Activated naive CD8-positive, alpha-beta T cell treated with anti-CD3 and anti-CD28 coated beads, Interleukin-2, amount 10 ng/mL, durations not matched to agents 7 days and 5 days (primary cell): ENCODE results near the gene COPZ2. TPM values are rescaled to one million over a fixed set of nuclear protein-coding genes. Genes with fewer than 3 reads are reported as not detected.
"Not testable (repeated sequence)": the region's sequence is repeated elsewhere in the genome, so short reads cannot be mapped to it uniquely, and the experiment has no call there.

Experiments
- ATAC-seq: fragments of 150-1000 bp; cut with Tn5 transposase; one replicate; pipeline ENCODE4 v1.10.0; 2021; ENCODE audit warnings: low read depth, moderate library complexity
- POLR2A ChIA-PET: fragments of 350-600 bp; sonication (Branson Sonifier 250); formaldehyde crosslinking; loops from one replicate; lab custom pipeline; 2021; ENCODE audit warnings: antibody characterized with exemption; lab: Charles Lee
- DNase-seq: peaks from one replicate; pipeline ENCODE4 v3.0.0; 2021
- H3K27ac Mint-ChIP-seq: one replicate; pipeline ENCODE4 v1.8.0; 2022; ENCODE audit warnings: mild to moderate bottlenecking, mixed read lengths
- H3K27me3 Mint-ChIP-seq: one replicate; pipeline ENCODE4 v1.8.0; 2022; ENCODE audit warnings: mild to moderate bottlenecking, moderate library complexity, mixed read lengths
- H3K36me3 Mint-ChIP-seq: one replicate; pipeline ENCODE4 v1.8.0; 2021; ENCODE audit warnings: mild to moderate bottlenecking, mixed read lengths
- H3K4me1 Mint-ChIP-seq: one replicate; pipeline ENCODE4 v1.8.0; 2021; ENCODE audit warnings: mixed read lengths
- H3K4me3 Mint-ChIP-seq: one replicate; pipeline ENCODE4 v1.8.0; 2022; ENCODE audit warnings: mild to moderate bottlenecking, moderate library complexity, mixed read lengths
- H3K9me3 Mint-ChIP-seq: one replicate; pipeline ENCODE4 v1.8.0; 2021; ENCODE audit warnings: mixed read lengths
- total RNA-seq, 2 experiments: library from RNA; stranded (reverse); gene quantifications; one replicate each; pipeline ENCODE4 v1.2.3, GENCODE V29; 2021

Gene COPZ2
- total RNA-seq, 2 experiments from 2014 or later = 6.1 to 8.8 TPM

GRCh38 chr17:48024149-48025039, 13.2 kb downstream of the COPZ2 start:
- H3K27ac Mint-ChIP-seq = peak overlapping the region; percentile 81
- H3K9me3 Mint-ChIP-seq = no peaks in the 10 kb centered on the region
- H3K36me3 Mint-ChIP-seq = no peaks in the 10 kb centered on the region
- peaks cover 26% of the 10 kb centered on the region for H3K27me3 Mint-ChIP-seq
- ATAC-seq (peak; percentile 20), DNase-seq (peak; percentile 57)
- POLR2A ChIA-PET = interaction anchor here (3.1 kb wide), 1 partner anchor 24 kb away, joined by 15 read pairs; the partner anchor contains the start of gene NFE2L1
- H3K4me1 Mint-ChIP-seq = peaks cover 24% of the 10 kb centered on the region
- H3K4me3 Mint-ChIP-seq = peak overlapping the region; percentile 85

GRCh38 chr17:48023400-48024148, 14.0 kb downstream of the COPZ2 start:
- no peaks in the 10 kb centered on the region for H3K36me3 Mint-ChIP-seq

GRCh38 chr17:48022901-48023300, 14.7 kb downstream of the COPZ2 start:
- H3K36me3 Mint-ChIP-seq = no peaks in the 10 kb centered on the region
- ATAC-seq (no peak), DNase-seq (no peak)
- H3K27ac Mint-ChIP-seq = no peak overlapping the region
- H3K9me3 Mint-ChIP-seq = no peaks in the 10 kb centered on the region
- H3K4me3 Mint-ChIP-seq = peak overlapping the region; percentile 44
- POLR2A ChIA-PET = no interaction called here
- H3K4me1 Mint-ChIP-seq = peaks cover 33% of the 10 kb centered on the region
- peaks cover 26% of the 10 kb centered on the region for H3K27me3 Mint-ChIP-seq

More at GRCh38 chr17:48023400-48024148, 14.0 kb downstream of the COPZ2 start:
- peaks cover 26% of the 10 kb centered on the region for H3K27me3 Mint-ChIP-seq
- ATAC-seq = no peak
- peaks cover 26% of the 10 kb centered on the region for H3K4me1 Mint-ChIP-seq
- POLR2A ChIA-PET = no interaction called here
- H3K9me3 Mint-ChIP-seq = no peaks in the 10 kb centered on the region
- peak; percentile 60 for DNase-seq
- no peak overlapping the region for H3K27ac Mint-ChIP-seq
- peak overlapping the region; percentile 73 for H3K4me3 Mint-ChIP-seq

GRCh38 chr17:48021934-48022333, 15.7 kb downstream of the COPZ2 start:
- H3K27me3 Mint-ChIP-seq = peaks cover 20% of the 10 kb centered on the region
- DNase-seq = no peak
- no peaks in the 10 kb centered on the region for H3K36me3 Mint-ChIP-seq
- H3K4me1 Mint-ChIP-seq = peaks cover 41% of the 10 kb centered on the region
- no peak overlapping the region for H3K27ac Mint-ChIP-seq
- no peak overlapping the region for H3K4me3 Mint-ChIP-seq
- H3K9me3 Mint-ChIP-seq = no peaks in the 10 kb centered on the region
- no peak for ATAC-seq
- POLR2A ChIA-PET = interaction anchor here (0.6 kb wide), 1 partner anchor 126 kb away, joined by 3 read pairs; no protein-coding TSS in a partner anchor

GRCh38 chr17:48017817-48018158, 19.8 kb downstream of the COPZ2 start:
- H3K36me3 Mint-ChIP-seq, DNase-seq, H3K9me3 Mint-ChIP-seq: not testable (repeated sequence)
- Mint-ChIP-seq H3K4me1 (peaks cover 28% of the 10 kb centered on the region), H3K27ac (peak overlapping the region; percentile 96), H3K4me3 (peak overlapping the region; percentile 77), H3K27me3 (peaks cover 20% of the 10 kb centered on the region)
- POLR2A ChIA-PET = interaction anchor here (0.5 to 2.5 kb wide), 14 partner anchors 8 to 181 kb away, joined by 3 to 15 read pairs (median 4); partner anchors contain the start of genes PNPO, SCRN2 and SP2
- ATAC-seq = peak; percentile 24

GRCh38 chr17:48016112-48016511, 21.5 kb downstream of the COPZ2 start:
- H3K27ac Mint-ChIP-seq = peak overlapping the region; percentile 75
- H3K4me3 Mint-ChIP-seq = peak overlapping the region; percentile 1
- H3K9me3 Mint-ChIP-seq = no peaks in the 10 kb centered on the region
- POLR2A ChIA-PET = interaction anchor here (0.6 kb wide), 1 partner anchor 119 kb away, joined by 5 read pairs; no protein-coding TSS in a partner anchor
- H3K36me3 Mint-ChIP-seq = no peaks in the 10 kb centered on the region
- DNase-seq (no peak), ATAC-seq (no peak)
- H3K27me3 Mint-ChIP-seq = peaks cover 13% of the 10 kb centered on the region
- H3K4me1 Mint-ChIP-seq = peaks cover 36% of the 10 kb centered on the region

- H3K27ac Mint-ChIP-seq = no peak overlapping the region
Observed at GRCh38 chr17:48014595-48015111, 22.9 kb downstream of the COPZ2 start.

GRCh38 chr17:48013876-48014594, 23.6 kb downstream of the COPZ2 start:
- no peak for DNase-seq
- no peak overlapping the region for H3K4me3 Mint-ChIP-seq
- no peak for ATAC-seq
- POLR2A ChIA-PET = interaction anchor here (0.8 to 1.8 kb wide), 4 partner anchors 35 to 183 kb away, joined by 3 to 7 read pairs (median 4); partner anchors contain the start of genes CDK5RAP3, LRRC46, MRPL10 and SP2
- peaks cover 15% of the 10 kb centered on the region for H3K27me3 Mint-ChIP-seq
- peaks cover 38% of the 10 kb centered on the region for H3K4me1 Mint-ChIP-seq
- no peak overlapping the region for H3K27ac Mint-ChIP-seq
- H3K9me3 Mint-ChIP-seq = no peaks in the 10 kb centered on the region
- no peaks in the 10 kb centered on the region for H3K36me3 Mint-ChIP-seq

More at GRCh38 chr17:48014595-48015111, 22.9 kb downstream of the COPZ2 start:
- no peak overlapping the region for H3K4me3 Mint-ChIP-seq
- H3K9me3 Mint-ChIP-seq = no peaks in the 10 kb centered on the region
- peaks cover 12% of the 10 kb centered on the region for H3K27me3 Mint-ChIP-seq
- peaks cover 38% of the 10 kb centered on the region for H3K4me1 Mint-ChIP-seq
- DNase-seq (no peak), ATAC-seq (no peak)
- POLR2A ChIA-PET = interaction anchor here (1.2 to 1.8 kb wide), 2 partner anchors 44 to 119 kb away, joined by 4 to 7 read pairs; partner anchors contain the start of genes CDK5RAP3 and SP2
- no peaks in the 10 kb centered on the region for H3K36me3 Mint-ChIP-seq

GRCh38 chr17:48012654-48013053, 24.9 kb downstream of the COPZ2 start:
- Mint-ChIP-seq H3K27me3 (peaks cover 23% of the 10 kb centered on the region), H3K27ac (no peak overlapping the region), H3K9me3 (no peaks in the 10 kb centered on the region), H3K36me3 (no peaks in the 10 kb centered on the region), H3K4me3 (peak overlapping the region; percentile 89), H3K4me1 (peaks cover 27% of the 10 kb centered on the region)
- ATAC-seq = no peak
- DNase-seq = no peak
- POLR2A ChIA-PET = interaction anchor here (0.6 to 1.7 kb wide), 6 partner anchors 34 to 499 kb away, joined by 3 to 8 read pairs (median 6); partner anchors contain the start of genes CDK5RAP3, LRRC46, MRPL10 and SP2

GRCh38 chr17:48012151-48012520, 25.5 kb downstream of the COPZ2 start:
- POLR2A ChIA-PET = interaction anchor here (0.6 to 1.7 kb wide), 6 partner anchors 34 to 499 kb away, joined by 3 to 8 read pairs (median 4); partner anchors contain the start of genes CDK5RAP3, LRRC46, MRPL10 and SP2
- H3K4me1 Mint-ChIP-seq = peaks cover 22% of the 10 kb centered on the region
- no peaks in the 10 kb centered on the region for H3K36me3 Mint-ChIP-seq
- no peaks in the 10 kb centered on the region for H3K9me3 Mint-ChIP-seq
- H3K4me3 Mint-ChIP-seq = peak overlapping the region; percentile 89
- ATAC-seq = peak; percentile 79
- peak; percentile 87 for DNase-seq
- H3K27me3 Mint-ChIP-seq = peaks cover 28% of the 10 kb centered on the region
- H3K27ac Mint-ChIP-seq = peak overlapping the region; percentile 9

GRCh38 chr17:48011405-48012150, 26.0 kb downstream of the COPZ2 start:
- Mint-ChIP-seq H3K27ac (peak overlapping the region; percentile 75), H3K27me3 (peaks cover 31% of the 10 kb centered on the region), H3K4me1 (peaks cover 20% of the 10 kb centered on the region), H3K9me3 (no peaks in the 10 kb centered on the region), H3K4me3 (peak overlapping the region; percentile 89), H3K36me3 (no peaks in the 10 kb centered on the region)
- DNase-seq (peak; percentile 52), ATAC-seq (peak; percentile 80)
- POLR2A ChIA-PET = interaction anchor here (0.6 to 1.7 kb wide), 8 partner anchors 26 to 500 kb away, joined by 3 to 8 read pairs (median 4); partner anchors contain the start of genes CDK5RAP3, LRRC46, MRPL10 and SP2
